Measurements from ENCODE around the gene KIAA1671. TPM values are rescaled to one million over a fixed set of nuclear protein-coding genes. Genes with fewer than 3 reads are reported as not detected.

The KIAA1671 gene
- total RNA-seq, 1 experiment from 2014 or later, result 7.7 TPM

DNA sequence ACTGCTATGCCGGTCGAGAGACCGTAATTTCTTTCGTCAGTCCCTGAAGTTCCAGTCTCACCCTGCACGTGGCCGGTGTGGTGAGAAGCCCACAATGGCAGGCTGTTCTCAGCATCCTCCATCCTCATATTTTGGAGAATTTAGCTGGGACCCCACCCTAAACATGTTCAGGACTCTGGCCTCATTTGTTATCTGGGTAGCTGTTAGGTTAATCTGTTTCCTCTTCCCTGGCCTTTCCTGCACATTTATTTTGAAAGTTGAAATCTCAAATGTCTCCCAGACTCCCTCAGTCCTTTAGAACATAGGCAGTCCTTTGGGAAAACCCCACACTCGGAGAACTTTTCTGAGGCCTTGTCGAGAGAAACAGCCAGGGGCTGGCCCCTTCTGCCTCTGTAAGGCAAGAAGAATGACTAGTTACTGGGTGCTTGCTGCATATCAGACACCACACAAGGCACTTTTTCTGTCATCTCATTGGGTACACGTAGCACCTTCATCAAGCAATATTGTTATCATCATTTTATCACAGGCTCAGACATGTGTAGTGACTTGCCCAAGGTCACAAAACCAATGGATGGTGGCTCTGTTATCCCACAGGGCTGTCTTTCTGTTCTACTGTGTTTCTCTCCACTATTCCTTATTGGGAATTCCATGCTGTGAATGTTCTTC is 137.8 kb downstream of the KIAA1671 start:
- no peak for DNase-seq (ENCODE audit: low read depth)

DNA sequence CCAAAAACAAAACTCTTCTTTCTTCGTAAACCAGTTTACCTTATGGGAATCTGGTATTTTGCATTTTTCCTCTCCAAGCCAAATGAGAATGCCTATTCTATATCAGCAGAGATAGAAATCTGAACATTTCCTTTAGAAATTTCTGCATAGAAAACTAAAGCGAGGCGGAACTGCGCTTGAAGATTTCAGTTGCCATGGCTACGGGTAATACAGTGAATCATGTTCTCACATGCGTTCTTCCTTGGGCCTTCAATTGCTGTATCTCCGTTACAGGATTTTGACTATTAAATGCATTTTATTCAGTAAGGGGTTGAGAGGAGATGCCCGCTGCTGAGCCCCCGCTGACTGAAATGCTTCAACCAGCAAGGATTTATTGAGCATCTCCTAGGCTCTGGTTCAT is 138.9 kb downstream of the KIAA1671 start:
- no peak for DNase-seq (ENCODE audit: low read depth)

DNA sequence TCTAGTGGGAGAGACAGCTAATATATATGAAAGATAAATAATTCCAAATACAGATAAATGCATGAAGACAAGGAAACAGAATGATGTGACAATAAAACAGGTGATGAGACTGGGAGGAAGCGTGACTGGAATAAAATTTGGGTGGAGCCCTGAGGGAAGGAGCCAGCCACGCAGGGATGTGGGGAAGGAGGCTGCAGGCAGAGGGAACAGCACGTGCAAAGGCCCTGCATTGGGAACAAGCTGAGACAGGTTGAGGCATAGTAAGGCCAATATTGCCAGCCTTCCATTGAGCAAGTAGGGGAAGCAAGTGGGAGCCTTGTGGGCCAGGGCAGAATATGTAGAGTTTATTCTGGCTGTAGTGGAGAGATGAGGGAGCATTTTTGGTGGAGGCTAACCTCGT is 139.6 kb downstream of the KIAA1671 start:
- no peak for DNase-seq (ENCODE audit: low read depth)

DNA sequence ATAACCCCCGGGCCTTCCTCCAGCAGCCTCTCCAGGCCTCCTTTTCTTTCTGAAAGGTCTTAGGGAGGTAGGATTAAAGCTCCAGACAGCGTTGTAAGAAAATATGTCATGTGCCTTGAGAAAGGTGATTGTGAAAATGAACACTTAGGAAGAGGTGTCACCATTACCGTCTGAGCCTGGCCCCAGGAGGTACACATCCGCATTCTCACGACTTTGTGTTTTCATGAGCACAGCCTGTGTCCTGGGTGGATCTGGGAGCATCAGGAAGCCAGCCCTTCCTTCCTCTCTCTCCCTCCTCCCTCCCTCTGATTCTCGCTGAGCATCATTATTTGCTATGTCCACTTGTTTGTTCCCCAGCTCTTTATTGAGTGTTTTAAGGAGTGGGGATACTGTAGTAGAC is 142.1 kb downstream of the KIAA1671 start:
- DNase-seq (ENCODE audit: low read depth), result no peak

DNA sequence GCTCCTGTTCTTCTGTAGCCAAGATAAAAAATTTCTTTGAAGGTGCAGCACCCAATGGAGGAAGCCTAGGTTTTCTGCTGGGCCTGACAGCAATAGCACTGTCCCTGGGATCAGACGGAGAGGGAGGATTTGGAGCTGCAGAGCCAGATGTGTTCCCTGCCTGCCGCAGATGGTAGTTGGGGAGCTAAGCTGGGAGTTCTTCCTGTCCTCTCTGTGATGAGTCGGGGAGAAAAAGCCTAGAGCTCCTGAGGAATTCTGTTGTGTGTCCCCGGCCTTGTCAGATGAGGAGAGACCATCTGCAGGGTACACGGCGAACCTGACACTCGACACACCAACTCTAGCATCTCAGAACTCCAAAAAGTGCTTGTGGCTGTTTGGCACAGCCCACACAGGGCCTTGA is 143.4 kb downstream of the KIAA1671 start:
- DNase-seq (ENCODE audit: low read depth), result no peak

DNA sequence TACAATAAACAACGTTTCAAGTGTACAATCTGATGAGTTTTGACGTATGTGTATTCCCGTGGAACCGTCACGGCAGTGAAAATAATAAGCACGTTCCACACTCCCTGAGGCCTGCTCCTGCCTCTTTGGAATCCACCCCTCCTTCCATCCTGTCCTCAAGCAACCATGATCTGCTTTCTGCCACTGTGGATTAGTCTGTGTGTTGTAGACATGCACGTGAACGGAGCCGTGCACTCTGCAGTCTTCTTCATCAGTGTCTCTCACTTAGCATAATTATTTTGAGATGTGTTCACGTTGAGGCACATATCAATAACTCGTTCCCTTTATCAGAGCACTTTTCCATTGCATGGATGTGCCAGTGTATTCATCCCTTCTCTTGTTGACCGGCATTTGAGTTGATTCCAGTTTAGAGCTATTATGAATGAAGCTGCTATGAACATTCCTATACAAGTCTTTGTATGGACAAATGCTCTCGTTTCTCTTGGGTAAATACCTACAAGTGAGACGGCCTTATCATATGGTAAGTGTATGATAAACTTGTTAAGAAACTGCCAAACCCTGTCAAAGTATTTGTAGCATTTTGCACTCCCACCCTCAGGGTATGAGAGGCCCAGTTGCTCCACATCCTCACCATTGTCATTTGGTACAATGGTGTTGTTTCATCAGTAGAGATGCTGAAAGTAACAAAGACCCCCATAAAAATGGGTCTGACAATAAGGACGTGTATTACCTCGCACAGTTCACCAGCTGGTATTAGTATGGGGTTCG is 144.3 kb downstream of the KIAA1671 start:
- DNase-seq (ENCODE audit: low read depth), result no peak

DNA sequence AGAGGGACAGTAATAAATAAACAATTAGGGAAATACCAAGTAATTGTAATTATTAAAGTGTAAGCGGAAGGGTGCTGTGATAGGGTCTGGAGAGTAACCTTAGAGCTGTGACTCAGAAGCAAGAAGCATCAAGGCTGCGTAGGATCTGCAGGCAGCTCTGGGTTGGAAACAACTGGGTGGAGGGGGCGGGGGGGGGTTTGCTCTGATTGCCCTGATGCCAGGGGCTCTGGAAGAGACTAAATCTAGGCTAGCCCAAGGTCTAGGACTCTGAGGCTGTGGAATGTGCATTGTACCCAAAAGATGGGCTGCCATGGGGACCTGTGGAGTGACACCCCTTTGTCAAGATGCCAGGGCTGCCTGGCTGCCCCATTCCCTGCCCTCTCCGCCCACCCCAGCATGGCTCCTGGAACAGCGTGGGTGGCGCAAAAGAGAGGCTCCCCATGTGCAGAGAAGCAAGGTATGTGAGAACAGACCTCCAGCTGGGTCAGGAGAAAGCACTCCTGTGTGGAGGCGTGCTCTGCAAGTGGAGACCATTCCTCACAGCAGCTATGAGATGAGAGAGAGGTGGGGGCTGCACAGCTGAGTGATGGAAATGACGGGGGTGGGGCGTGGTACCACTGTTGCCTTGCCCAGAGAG is 146.0 kb downstream of the KIAA1671 start:
- DNase-seq (ENCODE audit: low read depth), result no peak

DNA sequence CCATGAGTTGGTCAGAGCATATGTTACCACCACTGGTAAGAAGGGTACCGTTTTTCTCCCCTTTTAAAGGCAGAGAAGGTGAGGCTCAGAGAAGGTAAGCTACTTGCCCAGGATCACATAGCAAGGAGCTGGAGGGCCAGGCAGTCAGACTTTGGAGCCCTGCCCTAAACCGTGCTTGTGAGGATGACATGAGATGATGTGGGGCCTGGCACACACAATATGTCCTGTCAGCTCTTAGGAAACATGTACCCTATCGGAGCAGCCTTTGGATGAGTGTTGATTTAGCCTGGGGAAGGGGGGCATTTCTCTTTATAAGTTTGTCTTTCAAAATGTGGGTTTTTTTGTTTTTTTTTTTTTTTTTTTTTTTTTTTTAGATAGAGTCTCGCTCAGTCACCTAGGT is 146.7 kb downstream of the KIAA1671 start:
- no peak for DNase-seq (ENCODE audit: low read depth)

DNA sequence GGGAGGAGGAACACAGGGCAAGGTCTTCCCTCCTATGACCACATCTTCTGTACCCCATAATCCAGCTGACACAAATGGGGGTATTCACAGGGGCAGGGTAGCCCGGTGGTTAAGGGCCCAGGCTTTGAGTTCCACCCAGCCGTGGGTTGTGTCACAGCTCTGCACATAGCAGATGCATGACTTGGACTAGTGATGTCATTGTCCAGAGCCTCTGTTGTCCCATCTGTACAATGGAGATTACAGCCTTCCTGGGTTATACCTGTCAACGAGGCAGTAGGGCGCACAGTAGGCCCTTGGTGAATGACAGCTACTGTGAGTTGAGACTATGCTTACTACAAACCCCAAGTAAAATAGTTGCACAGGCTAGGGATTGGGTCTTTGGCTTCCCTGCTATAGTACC is 147.9 kb downstream of the KIAA1671 start:
- no peak for DNase-seq (ENCODE audit: low read depth)

DNA sequence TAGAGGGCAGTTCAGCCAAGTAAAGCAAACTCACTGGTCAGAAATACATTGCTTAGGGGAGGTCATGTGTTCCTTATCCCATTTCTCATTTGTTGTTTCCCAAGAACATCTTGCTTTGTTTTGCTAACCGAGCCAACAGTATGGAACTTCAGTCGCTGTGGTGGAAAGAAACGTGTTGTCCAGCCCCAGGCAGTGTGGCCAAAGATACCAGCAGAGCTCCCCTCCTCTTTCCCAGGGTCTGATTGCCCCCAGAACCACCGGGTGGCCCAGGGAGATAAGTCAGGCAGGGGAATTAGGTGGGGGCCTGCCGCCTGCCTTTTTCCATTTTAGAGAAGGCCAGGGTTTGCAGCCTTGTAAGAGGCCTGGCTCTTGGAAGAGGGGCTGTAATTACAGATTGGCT is 148.4 kb downstream of the KIAA1671 start:
- no peak for DNase-seq (ENCODE audit: low read depth)

DNA sequence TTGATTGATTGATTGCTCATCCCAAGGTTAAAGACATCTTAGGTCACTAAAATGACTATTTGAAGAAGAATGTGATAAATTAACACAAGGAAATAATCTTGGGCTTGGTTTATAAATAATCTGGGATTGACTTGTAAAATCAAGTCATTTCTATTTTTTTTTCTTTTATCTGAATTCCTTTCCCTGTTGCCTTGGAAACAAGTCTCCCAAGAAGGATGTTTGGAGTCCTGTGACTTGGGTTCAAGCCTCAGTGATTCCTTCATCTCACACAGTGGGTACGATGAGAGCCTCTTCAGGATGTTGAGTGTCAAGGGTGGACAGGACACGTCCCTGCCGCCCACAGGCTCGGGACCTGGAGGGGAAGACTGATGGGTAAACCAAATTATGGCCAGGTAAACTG is 149.0 kb downstream of the KIAA1671 start:
- DNase-seq (ENCODE audit: low read depth), result no peak

DNA sequence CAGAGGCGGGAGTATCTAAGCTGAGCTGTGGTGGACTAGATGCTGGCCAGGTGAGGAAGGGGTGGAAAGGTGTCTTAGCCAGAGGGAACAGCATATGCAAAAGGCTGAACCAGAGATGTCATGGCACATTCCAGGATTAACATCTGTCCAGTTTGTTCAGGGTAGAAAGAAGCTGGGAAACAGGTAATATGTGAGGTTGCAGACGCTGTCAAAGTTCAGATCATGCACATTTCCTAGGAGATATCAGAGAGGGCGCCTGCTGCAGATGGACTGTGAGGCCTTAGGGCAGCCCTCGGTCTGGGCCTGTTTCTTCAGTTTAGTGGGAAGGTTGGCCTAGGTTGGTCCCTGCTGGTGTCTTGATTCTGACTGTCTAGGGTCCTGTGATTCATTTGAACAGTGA is 149.5 kb downstream of the KIAA1671 start:
- DNase-seq (ENCODE audit: low read depth), result no peak

DNA sequence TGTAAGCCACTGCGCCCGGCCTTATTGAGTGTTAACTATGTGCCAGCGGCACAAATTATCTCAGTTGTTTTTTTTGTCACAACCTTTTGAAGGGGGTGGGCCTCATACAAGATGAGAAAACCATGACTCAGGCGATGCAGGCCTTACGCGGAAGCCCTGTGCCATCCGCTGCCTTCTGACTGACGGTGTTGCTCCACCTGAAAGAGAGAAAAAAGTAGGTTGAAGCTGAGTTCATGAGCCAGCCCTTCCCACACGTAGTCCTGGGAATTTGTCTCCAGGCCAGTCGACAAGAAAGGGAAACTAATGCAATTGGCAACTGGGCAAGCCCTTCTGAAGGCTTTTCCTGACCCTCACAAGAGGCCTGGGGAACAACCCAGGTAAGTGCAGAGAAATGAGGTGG is 150.2 kb downstream of the KIAA1671 start:
- no peak for DNase-seq (ENCODE audit: low read depth)

DNA sequence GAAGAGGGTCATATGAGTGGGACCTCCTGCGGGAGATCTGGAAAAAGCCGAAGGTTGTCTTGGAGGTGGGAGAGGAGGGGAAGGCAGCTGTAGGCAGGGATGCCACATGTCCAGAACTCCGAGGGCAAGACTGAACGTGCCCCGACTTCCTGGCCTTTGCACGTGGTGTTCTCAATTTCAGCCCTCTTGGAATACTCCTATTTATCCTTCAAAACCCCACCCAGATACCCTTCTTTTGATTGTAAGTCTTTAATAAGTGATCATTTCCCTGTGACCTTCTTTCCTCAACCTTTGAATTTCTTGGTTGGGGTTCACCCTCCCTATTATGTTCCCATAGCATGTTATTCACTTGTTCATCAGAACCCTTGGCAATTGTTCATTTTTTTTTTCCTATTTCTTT is 151.9 kb downstream of the KIAA1671 start:
- DNase-seq (ENCODE audit: low read depth), result no peak

DNA sequence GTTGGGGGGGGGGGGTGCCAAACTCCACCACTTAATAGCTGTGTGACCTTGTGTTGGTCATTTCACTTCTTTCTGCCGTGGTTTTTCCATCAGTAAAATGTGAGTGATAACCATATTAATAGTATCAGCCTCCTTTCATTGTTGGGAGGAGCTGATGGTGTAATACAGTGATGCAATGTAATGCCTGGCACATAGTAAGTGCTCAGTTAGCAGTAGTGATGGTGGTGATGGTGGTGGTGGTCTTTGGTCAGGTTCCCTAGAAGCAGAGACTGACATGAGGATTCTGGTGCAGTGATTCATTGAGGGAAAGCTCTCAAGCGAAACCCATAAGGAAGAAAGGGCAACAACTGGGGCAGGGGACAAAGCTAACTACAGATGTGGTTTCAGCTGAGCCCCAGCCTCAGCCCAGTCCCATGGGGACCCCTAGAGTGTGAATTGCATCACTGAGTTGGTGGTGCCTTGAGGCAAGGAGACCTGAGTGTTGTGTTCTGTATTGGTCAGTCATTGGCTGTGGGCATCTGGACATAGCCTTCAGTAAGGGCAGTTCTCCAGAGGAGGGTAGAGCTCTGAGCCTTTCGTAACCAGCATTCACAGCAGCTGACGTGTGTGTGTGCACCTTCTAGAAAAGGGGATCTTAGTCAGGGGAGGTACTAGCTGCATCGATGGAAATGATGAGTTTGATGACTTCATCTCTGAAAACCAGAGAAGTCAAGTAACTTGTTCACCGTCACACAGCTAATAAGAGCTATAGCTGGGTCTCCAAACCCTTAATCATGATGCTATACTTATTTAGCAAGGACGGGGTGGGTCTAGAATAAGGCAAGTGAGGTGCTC is 153.5 kb downstream of the KIAA1671 start:
- DNase-seq (ENCODE audit: low read depth), result no peak

DNA sequence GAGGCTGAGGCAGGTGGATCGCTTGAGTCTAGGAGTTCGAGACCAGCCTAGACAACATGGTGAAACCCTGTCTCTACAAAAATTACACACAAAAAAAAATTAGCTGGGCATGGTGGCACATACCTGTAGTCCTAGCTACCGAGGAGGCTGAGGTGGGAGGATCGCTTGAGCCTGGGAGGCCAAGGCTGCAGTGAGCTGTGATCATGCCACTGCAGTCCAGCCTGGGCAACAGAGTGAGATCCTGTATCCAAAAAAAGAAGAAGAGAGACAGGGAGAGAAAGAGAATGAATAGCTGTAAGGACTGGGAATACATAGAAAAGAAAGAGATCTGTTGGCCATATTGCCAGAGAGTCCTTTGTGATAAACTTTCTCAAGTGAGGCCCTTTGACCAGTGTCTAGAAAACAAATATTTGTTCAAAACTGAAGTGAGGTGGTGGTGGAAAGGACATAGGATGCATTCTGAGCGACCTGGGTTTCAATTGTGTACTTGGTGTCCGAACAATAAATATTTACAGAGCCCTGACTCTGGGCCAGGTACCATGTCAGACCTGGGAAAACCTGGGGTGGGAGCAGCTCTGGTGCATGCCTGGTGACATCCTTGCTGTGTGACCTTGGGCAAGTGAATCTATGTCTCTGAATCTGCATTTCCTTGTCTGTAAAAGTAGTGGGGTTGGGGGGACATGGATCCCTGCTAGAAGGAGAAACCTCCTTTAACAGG is 157.5 kb downstream of the KIAA1671 start:
- no peak for DNase-seq (ENCODE audit: low read depth)

DNA sequence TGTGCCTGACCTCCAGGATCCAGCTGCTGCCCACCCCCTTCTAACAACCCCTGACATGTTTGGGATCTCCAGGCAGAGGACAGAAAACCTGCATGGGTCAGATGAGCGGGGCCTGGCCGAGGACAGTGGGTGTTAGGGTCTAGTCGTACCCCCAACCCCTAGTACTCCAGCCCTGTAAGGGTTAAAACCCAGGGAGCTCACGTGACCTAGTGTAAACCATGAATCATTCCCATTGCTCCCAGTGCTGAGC is 158.0 kb downstream of the KIAA1671 start:
- DNase-seq (ENCODE audit: low read depth), result no peak

DNA sequence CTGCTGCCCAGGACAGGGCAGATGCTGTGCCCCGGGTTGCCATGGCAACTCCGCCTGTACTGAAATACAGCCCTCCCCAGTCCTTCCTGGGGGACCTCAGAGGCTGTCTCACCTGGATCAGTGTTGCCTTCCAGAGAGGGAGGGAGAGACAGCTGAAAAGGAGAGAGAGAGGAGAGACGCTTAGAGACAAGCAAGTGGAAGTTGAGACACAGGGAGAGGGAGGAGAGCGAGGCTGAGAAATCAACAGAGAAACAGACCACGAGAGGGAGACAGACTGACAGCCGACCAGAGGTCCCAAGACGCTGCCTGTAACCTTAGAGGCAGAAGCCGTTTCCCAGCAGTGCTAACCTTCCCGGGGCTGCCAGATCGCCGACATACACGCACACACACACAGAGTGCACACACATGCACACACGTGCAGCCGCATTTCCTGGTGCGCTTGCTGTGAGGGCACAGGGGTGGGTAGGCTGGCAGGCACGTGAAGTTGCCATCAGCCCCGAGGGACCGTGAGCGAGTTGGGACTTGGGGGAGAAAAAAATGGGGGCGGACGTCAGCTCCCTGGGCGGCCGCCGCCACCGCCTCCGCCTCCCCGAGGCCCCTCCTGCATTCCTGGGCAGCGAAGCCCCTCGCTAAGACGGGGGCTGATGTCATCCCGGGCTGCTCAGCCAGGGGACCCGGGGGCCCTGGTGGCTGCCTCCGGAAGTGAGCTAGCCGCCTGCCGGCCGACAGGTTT is 158.5 kb downstream of the KIAA1671 start:
- peak; percentile 78 for DNase-seq (ENCODE audit: low read depth)

DNA sequence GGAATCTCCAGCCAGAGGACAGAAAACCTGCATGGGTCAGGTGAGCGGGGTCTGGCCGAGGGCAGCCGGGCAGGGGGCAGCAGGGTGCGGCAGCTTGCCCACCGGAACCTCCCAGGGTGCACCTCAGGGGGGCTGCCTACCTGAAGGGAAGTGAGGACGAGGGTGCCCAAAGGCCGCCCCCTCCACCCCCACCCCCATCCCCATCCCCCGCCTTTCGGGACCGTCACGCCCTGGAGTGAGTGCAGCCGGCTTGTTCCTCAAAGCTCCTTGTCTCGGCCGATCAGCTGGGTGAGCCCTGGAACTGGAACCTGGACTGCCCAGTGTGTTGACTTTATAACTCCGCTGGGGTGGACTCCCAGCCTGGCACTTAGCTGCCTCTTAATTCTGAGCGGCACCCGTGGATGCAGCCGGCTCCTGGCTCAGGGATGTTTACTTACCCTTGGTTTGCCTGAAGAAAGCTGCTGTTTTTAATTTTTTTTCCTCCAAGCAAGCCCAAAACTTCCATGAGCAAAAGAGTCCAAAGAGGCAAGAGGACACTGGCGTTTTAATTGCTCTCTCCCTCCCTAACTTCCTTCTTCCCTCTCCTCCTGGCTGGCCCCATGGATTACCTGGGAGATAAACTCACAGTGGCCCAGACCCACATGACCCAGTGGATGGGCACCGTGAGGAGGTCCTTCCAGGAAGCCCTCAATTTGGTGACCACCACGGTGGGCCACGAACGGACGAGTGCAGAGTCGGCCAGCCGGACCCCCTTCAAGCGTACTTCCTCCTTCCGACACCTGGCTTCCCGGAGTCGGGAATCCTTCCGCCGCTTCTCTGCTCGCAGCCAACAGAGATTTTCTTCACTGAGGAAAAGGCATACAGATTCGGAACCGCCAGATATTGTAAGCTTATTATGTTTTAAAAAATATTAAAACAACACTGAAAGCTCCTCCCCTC is 159.3 kb downstream of the KIAA1671 start:
- no peak for DNase-seq (ENCODE audit: low read depth)

Measured in RPMI7951 (cell line).